Non-pigmented ciliary epithelial cell (primary cell): ENCODE measurements around the gene AGTRAP.

Experiments
- DNase-seq: peaks from one replicate; pipeline ENCODE4 v3.0.0-alpha.2; 2010; ENCODE audit warnings: low read depth

AGTRAP gene, protein sequence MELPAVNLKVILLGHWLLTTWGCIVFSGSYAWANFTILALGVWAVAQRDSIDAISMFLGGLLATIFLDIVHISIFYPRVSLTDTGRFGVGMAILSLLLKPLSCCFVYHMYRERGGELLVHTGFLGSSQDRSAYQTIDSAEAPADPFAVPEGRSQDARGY

DNA sequence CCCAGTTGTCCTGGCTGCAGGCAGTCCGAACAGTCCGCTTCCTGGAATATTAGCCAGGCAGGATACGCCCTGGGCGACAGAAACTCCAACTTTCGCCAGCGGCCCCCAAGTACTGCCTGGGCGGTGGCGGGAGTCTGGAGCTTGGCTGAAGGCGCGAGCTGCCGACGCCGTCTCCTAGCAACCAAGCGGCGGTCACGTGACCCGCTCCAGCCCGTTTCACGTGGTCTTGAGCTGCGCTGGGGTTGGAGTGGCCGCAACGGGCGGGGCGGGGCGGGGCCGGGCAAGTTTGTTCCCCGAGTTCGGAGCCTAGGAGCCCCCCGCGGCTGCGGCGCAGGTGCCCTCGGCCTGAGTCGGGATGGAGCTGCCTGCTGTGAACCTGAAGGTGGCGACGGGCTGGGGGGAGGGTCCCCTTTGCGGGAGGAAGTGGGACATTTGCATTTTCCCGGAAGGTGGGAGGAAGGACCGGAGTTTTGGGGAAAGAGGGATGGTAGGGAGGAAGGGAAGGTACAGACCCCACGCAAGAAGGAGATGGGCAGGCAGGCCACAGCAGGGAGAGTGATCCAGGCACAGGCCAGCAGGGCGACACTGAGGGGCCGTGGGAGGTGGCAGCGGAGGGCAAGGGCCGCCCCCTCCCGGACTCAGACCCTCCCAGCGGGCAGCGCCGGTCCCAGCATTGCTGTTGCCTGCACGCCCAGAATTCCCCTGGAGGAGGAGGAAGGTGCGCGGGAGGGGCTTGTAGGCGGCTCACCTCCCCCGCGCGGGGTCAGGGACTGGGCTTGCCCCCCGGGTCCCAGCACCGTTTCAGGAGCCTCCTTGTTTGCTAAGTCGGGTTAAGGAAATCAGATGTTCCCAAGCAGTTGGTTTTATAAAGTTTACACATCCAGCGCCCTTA lies at the start of gene AGTRAP:
Gene AGTRAP (plus strand): TSS at position 283 of the 892 bp plus-strand sequence. CDS start 73 bp downstream, at position 356.
- DNase-seq, result no peak

DNA sequence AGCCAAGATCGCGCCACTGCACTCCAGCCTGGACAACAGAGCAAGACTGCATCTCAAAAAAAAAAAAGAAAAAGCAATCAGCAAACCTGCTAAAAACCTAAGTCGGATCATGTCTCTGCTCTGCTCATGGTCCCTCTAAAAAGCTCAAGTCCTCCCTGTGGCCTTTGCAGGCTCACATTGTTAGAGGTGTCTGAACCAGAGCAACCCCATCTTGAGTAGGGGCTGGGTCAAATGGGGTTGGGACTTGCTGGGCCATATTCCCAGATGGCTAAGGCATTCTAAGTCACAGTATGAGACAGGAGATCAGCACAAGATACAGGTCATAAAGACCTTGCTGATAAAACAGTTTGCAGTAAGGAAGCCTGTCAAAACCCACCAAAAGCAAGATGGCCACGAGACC lies 47.4 kb upstream of the AGTRAP start:
- DNase-seq, result no peak

DNA sequence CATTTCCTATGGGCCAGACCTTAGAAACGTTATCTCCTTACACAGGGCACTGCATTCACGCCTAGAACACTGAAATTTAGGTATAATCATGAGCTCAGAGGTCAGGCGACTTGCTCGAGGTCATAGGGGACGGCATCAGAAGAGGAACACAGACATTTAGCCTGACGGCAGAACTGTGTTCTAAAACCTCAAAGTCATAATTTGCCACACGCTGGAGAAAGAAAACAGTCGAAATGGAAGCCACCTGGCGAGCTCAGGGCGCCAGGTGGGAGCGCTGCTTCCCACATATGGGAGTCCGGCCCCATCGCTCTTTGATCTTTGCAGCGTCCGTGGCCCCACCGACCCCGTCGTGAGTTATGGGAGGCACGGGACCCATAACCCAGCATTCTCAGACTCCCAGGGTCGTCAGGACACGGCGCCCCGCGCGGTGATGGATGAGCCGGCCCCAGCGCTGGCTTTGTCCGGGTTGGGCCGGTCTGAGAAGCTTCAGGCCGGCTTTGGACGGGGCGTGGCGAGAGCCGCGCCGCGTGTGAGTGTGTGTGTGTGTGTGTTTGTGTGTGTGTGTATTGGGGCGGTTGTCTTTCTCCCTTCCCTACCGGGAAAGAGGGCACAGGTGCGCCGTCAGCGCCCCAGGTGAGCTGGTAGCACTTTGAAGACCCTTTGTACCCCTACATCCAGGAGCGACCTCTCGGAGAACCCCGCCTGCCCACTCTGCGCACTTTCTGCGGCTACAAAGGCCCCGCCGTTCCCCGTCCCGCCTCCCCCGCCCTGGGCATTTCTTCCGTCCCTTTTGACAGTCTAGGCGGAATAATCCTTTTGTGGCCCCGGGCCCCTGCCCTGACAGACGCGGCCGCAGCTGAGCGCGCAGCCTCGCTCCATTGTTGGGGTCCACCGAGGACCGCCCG lies 45.3 kb upstream of the AGTRAP start:
- DNase-seq, result no peak

DNA sequence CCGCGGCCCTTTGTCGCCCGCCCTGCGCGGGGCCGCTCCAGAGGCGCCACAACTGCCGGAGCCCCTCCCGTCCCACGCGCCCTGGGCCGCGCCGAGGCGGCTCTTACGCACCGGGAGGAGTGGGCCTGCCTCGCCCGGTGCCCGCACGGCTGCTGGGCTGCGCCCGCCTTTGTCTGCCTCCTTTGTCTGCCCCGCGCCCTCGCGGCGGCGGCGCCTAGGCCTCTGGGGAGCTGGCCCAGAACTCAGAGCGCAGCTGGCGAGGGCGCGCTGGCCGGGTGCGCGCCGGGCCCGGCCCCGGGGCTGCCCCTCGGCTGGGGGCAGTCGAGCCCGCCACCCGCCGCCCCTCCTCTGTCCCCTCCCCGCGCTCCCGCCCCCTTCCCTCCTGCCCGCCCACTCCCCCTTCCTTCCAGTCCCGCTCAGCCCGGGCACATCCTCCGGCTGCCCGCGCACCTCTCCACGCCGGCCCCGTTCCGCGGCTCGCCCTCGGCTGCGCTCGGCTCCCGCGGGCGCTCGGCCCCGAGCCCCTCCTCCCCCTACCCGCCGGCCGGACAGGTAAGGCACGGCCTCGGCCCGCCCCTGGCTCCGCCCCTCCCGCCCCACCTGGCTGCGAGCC lies 44.5 kb upstream of the AGTRAP start, which contains the start of gene DRAXIN:
Gene DRAXIN (plus strand): TSS at position 409 of the 613 bp plus-strand sequence. CDS start 14,549 bp downstream, outside the sequence.
- no peak for DNase-seq

DNA sequence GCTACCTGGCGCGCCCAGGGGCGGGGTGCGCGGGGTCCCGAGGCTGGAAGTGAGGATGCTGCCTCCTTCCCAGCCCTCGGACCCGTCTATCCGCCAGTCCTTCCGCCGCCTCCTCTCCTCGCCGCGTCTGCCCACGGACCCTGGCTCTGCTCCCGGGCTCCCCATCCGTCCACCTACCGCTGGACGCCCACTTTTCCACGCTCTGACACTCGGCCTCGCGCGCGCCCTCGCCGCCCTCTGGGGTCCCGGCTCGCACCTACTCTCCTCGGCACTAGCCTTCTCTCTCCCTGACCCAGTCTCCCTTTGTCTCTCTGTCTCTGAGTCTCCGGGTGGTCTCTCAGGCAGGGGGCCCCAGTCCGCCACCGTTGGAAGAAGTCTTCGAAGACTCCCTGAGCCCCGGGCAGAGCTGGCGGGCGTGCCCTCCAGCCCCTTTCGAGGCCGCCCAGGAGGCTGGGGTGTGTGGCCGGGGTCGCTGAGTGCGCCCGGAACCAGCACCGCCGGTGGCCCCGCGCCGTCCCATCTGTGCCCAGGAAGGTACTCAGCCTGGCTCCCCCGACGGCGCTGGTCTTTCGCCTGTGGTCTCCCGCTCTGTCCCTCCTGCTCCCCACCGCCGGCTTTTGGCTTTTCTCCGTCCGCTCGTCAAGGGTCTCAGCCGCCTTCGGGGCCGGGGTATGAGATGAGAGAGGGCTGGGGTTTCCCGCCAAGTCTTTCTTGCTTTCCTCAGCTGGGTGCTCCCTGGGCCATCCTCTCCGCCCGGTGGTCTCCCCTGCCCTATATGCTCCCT lies 43.8 kb upstream of the AGTRAP start:
- no peak for DNase-seq

DNA sequence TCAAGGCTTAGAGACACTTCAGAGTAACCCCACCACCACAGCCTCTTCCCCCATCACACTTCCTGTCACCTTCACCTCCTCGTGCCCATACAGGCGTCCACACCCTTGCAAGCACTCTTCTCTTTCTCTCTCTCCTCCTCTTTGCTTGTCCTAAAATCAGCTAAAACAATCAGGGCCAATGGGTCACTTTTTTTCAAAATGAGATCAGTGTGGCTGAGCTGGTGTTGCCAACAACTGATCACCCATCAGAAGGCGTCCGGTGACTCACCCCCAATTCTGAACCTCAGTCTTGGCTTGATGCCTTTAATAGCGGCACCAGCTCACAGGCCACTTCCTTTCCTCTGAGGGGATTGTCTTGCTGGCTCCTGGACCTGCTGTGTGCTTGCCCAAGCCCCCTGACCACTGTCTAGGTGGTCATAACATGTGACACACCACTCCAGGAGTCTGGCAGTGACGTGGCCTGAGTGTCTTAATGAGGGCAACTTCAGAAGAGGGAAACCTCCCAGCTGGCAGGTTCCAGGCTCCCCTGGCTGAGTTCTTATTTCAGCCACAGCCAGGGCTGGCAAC lies 42.8 kb upstream of the AGTRAP start:
- peak; percentile 35 for DNase-seq

DNA sequence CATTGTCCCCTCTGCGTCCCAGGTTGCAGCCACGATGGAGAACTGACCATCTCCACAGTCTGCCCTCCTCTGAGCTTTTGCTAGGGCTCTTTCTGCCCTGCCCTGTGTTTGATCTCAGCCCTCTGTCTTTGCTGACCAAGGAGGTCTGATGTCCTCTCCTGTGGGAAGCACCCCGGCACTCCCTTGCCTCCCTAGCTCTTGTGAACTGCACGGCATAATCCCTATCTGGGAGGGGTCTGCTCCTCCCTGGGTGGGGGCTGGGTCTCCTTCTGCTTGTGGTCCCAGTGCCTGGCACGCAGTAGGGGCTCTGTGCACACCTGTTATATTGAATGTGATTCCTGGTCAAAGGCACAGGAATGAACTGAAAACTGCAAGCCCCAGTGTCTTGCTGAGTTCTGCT lies 42.0 kb upstream of the AGTRAP start:
- DNase-seq, result no peak

DNA sequence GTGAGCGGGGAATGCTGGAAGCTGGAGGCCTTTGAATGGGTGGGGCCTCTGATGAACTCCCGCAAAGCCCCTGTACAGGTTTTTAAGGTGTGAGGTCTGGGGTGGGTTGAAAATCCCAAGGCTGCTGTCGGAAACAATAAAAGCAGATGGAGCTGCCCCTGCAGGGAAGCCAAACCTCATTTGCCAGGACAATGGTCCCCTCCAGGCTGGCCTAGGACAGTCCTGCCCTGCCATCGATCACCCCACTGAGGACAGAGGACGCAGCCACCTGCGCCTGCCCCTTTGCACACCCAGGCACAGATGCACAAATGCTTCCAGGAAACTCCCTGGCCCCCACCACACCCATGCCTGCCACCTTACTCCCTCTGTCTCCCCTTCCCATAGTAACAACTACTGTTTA lies 40.1 kb upstream of the AGTRAP start:
- DNase-seq, result no peak

DNA sequence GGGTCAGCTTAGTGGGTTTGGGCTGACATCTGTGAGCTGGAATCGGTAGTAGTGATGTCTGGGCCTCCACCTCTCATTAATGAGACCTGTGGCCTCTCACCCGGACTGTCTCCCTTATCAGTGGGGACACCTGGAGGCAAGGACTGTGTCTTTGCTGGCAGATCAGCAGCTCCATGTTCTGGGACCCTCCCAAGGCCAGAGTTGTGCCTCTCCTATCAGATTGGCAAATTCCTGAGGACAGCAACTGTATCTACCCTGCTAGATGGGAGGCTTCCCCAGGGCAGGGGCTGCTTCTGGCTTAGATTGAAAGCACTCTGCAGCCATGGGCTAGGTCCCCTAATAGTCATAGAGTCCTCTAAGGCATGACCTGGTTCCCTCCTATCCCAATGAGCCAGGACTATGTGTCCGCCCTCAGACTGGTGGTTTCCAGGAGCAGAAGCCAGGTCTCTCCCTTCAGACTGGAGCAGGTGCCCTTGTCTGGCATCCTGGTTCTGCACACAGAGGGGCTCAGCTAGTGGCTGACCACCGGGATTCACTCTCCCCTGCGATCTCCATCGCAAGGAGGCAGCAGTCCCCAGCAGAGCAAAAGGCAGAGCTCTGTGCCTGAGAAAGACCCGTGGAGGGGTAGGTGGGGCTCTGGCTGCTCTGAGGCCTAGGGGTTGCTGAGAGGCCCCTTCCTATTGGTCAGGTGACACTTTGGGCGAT lies 38.6 kb upstream of the AGTRAP start:
- DNase-seq, result no peak

DNA sequence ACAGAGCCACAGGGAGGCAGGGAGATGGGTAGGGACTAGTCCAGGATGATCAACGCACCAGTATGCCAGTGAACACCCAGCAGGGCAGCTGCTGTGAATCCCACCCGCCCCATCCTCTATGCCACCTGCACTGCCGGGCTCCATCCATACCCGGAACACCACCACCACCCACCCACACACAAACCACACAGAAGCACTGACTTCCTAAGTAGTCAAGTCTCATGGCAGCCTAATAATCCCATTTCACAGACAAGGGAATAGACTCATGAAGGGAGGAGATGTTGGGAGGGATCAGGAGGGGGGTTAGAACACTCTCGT lies 38.1 kb upstream of the AGTRAP start:
- no peak for DNase-seq

DNA sequence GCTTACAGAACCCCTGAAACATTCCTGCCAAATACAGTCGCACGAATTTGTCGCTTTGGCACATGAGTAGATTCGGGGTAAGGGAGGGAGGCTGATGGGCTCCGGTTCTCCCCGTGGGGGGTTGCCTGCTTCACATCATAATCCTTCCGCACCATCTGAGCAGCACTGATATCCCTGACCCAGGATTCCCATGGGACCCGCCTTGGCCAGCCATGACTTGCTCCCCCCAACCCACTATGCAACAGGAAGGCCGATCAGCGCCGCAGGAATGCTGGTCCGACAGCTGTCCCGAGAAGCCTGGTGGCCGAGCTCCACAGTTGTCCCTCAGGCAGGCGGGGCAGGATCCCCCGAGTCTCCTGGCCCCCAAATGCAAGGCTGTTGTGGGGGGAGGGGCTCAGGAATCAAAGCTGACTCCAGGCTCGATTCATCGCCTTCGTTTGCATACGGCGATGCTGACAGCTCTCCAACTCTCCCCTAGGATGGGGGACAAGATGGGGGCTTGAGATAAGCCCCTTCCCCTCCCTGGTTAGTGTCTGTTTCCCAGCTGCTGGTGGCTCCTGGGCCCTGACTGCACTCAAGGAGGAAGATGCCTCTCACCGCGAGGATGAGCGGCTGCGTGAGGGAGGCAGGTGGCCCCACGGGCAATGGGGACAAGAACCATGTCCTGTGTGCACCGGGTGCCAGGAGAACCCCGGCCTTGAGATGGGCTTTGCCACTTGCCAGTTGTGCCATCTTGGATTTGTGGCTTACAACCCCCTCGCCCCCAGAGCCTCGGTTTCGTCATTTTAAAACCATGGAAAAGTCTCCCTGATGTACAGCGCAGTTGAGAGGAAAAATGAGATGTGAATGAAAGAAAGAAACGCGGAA lies 35.1 kb upstream of the AGTRAP start:
- DNase-seq, result no peak

DNA sequence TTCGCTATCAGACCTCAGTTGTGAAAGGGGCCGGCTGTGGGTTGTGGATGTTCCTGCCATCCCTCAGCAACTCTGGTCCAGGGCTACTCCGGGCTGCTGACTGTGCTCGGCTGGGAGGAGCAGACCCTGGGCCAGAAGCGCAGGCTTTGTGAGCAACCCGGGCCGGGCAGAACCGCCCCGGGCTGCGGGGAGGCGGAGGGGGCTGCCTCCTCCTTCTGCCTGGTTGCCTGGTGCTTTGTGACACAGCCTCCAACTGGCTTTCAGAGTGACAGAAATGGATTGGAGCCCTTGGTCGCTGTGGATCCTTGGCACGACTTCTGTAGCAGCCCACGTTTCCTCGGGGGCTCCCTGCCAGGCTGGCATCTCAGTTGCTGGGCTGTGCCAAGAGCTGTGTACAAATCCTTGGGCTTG lies 34.4 kb upstream of the AGTRAP start:
- no peak for DNase-seq

DNA sequence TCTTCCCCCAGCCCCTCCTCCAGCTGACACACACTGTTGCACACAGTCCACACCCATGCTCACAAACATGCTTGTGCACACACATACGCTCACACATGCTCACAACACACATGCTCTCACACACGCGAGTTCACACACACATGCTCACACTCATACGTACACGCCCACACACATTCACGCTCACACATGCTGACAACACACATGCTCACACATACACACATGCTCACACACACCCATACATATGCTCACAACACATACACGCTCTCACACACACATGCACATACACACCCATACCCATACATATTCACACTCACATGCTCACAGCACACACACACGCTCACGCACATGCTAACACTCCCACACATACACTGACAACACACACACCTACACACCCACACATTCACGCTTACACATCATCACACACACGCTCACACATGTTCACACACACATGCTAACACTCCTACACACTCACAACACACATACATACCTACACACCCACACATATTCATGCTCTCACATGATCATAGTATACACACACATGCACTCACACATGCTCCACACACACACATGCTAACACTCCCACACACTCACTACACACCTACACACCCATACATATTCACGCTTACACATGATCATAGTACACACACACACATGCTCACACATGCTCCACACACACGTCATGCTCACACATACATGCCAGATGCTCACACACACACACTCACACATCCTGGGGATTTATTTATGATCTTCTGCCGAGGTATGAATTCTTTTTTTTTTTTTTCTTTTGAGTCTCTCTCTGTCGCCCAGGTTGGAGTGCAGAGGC lies 33.7 kb upstream of the AGTRAP start:
- no peak for DNase-seq

DNA sequence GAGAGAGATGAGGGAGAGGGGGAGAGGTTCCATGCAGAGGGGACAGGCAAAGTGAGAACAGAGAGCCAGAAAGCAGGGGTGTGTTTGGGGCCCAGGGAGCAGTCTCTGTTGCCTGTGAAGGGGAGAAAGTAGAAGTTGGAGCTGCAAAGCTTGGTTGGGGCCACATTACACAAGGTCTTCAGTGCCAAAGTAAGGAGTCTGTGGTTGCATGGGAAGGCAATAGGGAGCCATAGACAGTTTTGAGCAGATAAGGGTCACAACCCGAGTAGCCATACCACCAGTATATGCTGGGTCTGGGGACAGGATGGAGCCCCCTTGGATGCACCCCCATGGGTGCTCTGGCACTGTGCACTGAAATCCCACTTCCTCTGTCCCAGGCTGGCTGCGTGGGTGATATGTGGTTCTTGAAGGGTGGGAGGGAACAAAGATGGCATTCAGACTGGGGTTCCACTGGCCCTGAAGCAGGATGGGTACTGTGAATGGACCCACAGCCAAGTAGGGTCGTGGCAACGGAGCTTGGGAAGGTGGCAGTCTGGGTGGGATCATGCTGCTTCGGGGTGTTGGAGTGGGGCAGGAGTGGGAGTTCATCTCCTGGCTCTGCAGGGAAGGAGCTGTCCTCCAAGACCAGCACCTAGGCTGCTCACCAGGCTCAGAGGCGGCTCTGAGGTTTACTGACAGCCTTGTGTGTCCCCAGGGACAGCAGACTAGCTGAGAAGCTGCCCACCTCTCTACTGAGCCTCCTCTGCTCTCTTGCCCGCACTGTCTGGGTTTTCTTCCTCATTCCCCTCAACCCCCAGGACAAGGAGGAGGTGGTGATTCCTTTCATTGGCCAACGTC lies 32.4 kb upstream of the AGTRAP start:
- DNase-seq, result no peak

DNA sequence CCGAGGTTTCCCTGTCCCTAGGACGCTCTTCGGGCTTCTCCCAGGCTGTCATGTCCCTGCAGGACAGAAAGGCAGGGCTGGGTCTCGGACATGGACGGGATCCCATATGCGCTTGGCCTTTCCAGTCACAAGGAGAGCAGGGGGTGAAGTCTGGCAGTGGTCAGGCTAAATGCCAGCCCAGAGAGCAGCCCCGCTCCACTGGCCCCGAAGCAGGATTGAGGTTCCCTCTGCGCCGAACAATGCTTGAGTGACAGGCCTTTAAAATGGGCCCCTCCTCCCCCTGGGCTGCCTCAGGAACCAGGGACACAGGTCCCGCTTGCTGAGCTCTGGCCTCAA lies 31.8 kb upstream of the AGTRAP start:
- DNase-seq, result no peak

DNA sequence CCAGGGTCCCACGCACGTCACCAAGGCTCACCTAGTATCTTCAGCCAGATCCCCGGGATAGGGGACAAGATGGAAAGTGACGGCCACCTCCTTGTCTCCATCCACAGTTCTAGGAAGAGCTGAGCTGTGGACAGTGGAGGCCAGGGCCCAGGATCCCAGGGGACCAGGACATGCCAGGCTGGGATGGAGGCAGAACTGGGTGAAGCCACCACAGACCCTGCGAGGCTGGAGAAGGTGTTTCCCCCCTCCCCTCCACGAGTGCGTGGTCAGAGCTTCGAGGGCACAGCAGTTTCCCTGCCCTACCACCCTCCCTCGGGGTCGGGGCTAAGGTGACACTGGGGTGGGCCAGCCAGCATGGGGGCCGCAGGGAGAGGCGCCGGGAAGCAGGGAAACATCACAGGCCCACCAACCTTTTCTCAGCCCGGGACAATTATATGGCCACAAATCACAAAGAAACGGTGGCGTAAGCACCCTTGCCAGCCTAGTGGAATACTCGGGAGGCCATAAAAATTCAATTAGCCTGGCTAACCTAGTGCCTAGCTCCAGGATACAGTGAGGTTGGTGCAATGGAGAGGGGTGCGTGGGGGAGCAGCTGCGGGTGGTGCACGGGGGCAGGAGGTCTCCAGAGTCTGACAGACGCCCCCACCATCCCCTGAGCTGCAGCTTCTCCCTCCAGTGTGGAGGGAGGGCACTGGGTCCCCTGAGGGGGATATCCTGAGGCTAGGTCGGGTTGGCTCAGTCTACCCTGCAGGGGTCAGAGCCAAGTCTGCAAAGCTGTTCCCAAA lies 31.1 kb upstream of the AGTRAP start:
- DNase-seq, result no peak

DNA sequence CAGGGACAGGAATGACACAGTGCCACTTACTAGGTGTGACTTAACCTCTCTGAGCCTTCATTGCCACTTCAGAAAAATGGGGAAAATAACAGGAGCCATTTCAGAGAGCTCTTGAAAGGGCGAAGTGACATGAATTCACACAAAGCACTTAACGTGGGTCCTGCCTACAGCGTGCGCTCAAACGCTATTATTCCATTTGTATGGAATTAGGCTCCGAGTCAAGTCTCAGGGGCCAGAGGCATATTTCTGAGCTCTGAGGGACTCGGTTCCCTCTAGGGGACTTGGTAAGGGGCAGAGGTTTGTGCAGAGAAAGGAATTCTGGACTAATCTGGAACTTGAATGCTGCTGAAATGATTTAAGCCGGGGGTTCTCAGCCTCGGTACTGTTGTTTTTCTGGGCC lies 30.3 kb upstream of the AGTRAP start:
- DNase-seq, result no peak
